Glutamatergic neuron (in vitro differentiated cells): ENCODE measurements around the gene RHOU. TPM values are rescaled to one million over a fixed set of nuclear protein-coding genes. Genes with fewer than 3 reads are reported as not detected.

Source experiments
- DNase-seq: peaks from one replicate; pipeline ENCODE4 v3.0.0; 2022
- H3K27ac Mint-ChIP-seq: one replicate; pipeline ENCODE4 v1.8.0; 2020; ENCODE audit warnings: mild to moderate bottlenecking, mixed read lengths, inconsistent platforms; ENCODE audit not compliant: unreplicated experiment
- H3K27me3 Mint-ChIP-seq: one replicate; pipeline ENCODE4 v1.8.0; 2020; ENCODE audit warnings: mild to moderate bottlenecking, moderate library complexity, mixed read lengths, inconsistent platforms; ENCODE audit not compliant: unreplicated experiment
- H3K36me3 Mint-ChIP-seq: one replicate; pipeline ENCODE4 v1.8.0; 2020; ENCODE audit warnings: mild to moderate bottlenecking, mixed read lengths, inconsistent platforms; ENCODE audit not compliant: unreplicated experiment
- H3K4me1 Mint-ChIP-seq: one replicate; pipeline ENCODE4 v1.8.0; 2020; ENCODE audit warnings: mild to moderate bottlenecking, low read depth, mixed read lengths, inconsistent platforms; ENCODE audit not compliant: unreplicated experiment
- H3K4me3 Mint-ChIP-seq: one replicate; pipeline ENCODE4 v1.8.0; 2020; ENCODE audit warnings: mild to moderate bottlenecking, mixed read lengths, inconsistent platforms; ENCODE audit not compliant: unreplicated experiment
- H3K9me3 Mint-ChIP-seq: one replicate; pipeline ENCODE4 v1.8.0; 2020; ENCODE audit warnings: mild to moderate bottlenecking, moderate library complexity, mixed read lengths, inconsistent platforms; ENCODE audit not compliant: unreplicated experiment
- CTCF ChIP-seq: fragments of 200-600 bp; sonication (generic); IDR thresholded peaks from one replicate; pipeline ENCODE4 v1.5.0; 2021; ENCODE audit not compliant: partially characterized antibody, unreplicated experiment
- total RNA-seq: library from RNA; stranded (reverse); fragmentation: NEBNext Ultra II Directional; extraction: Animal tissue kit (Norgen Biotek cat#: 25700); gene quantifications from one replicate; pipeline ENCODE4 v1.2.1, GENCODE V29; 2021; ENCODE audit not compliant: unreplicated experiment

Gene RHOU
- total RNA-seq, 1 donor from 2014 or later = 79.7 TPM

- peaks cover 5% of the 10 kb centered on the region for H3K36me3 Mint-ChIP-seq
- H3K4me1 Mint-ChIP-seq = peaks cover 6% of the 10 kb centered on the region
- peaks cover 8% of the 10 kb centered on the region for H3K27me3 Mint-ChIP-seq
- H3K27ac Mint-ChIP-seq = no peak overlapping the region
- no peak overlapping the region for H3K4me3 Mint-ChIP-seq
- no peak for TF ChIP-seq CTCF
- no peak for DNase-seq
- peaks cover 7% of the 10 kb centered on the region for H3K9me3 Mint-ChIP-seq
Measured at GRCh38 chr1:228786361-228787129, 51.3 kb downstream of the RHOU start.

GRCh38 chr1:228791791-228792190 lies 56.5 kb downstream of the RHOU start:
- no peak for DNase-seq
- no peak overlapping the region for H3K4me3 Mint-ChIP-seq
- no peak overlapping the region for H3K27ac Mint-ChIP-seq
- TF ChIP-seq CTCF = no peak
- H3K9me3 Mint-ChIP-seq = peaks cover 5% of the 10 kb centered on the region
- H3K27me3 Mint-ChIP-seq = peaks cover 7% of the 10 kb centered on the region
- peaks cover 5% of the 10 kb centered on the region for H3K36me3 Mint-ChIP-seq
- H3K4me1 Mint-ChIP-seq = peaks cover 6% of the 10 kb centered on the region

- no peak for DNase-seq
- no peak overlapping the region for H3K4me3 Mint-ChIP-seq
- no peak overlapping the region for H3K27ac Mint-ChIP-seq
- peaks cover 5% of the 10 kb centered on the region for H3K36me3 Mint-ChIP-seq
- peaks cover 7% of the 10 kb centered on the region for H3K4me1 Mint-ChIP-seq
- TF ChIP-seq CTCF = no peak
- H3K27me3 Mint-ChIP-seq = peaks cover 7% of the 10 kb centered on the region
- peaks cover 5% of the 10 kb centered on the region for H3K9me3 Mint-ChIP-seq
Measured at GRCh38 chr1:228792601-228793000, 57.3 kb downstream of the RHOU start.

GRCh38 chr1:228793032-228793431 lies 57.8 kb downstream of the RHOU start:
- H3K9me3 Mint-ChIP-seq = peaks cover 5% of the 10 kb centered on the region
- H3K4me1 Mint-ChIP-seq = peaks cover 8% of the 10 kb centered on the region
- no peak for DNase-seq
- H3K4me3 Mint-ChIP-seq = no peak overlapping the region
- H3K27me3 Mint-ChIP-seq = peaks cover 7% of the 10 kb centered on the region
- no peak overlapping the region for H3K27ac Mint-ChIP-seq
- peaks cover 2% of the 10 kb centered on the region for H3K36me3 Mint-ChIP-seq
- TF ChIP-seq CTCF = no peak

- no peak for TF ChIP-seq CTCF
- peaks cover 8% of the 10 kb centered on the region for H3K4me1 Mint-ChIP-seq
- H3K27ac Mint-ChIP-seq = no peak overlapping the region
- H3K27me3 Mint-ChIP-seq = peaks cover 7% of the 10 kb centered on the region
- DNase-seq = no peak
- no peak overlapping the region for H3K4me3 Mint-ChIP-seq
- peaks cover 4% of the 10 kb centered on the region for H3K9me3 Mint-ChIP-seq
- H3K36me3 Mint-ChIP-seq = no peaks in the 10 kb centered on the region
Measured at GRCh38 chr1:228794173-228794572, 58.9 kb downstream of the RHOU start.
